ENCODE data around the gene ARR3. TPM values are rescaled to one million over a fixed set of nuclear protein-coding genes. Genes with fewer than 3 reads are reported as not detected.
A peak's percentile ranks its signal among the peaks of the same experiment; 100 is the strongest.
"Not testable (repeated sequence)": the region's sequence is repeated elsewhere in the genome, so short reads cannot be mapped to it uniquely, and the experiment has no call there.

Gene ARR3
- total RNA-seq, 4 donors from 2014 or later = not detected

DNA sequence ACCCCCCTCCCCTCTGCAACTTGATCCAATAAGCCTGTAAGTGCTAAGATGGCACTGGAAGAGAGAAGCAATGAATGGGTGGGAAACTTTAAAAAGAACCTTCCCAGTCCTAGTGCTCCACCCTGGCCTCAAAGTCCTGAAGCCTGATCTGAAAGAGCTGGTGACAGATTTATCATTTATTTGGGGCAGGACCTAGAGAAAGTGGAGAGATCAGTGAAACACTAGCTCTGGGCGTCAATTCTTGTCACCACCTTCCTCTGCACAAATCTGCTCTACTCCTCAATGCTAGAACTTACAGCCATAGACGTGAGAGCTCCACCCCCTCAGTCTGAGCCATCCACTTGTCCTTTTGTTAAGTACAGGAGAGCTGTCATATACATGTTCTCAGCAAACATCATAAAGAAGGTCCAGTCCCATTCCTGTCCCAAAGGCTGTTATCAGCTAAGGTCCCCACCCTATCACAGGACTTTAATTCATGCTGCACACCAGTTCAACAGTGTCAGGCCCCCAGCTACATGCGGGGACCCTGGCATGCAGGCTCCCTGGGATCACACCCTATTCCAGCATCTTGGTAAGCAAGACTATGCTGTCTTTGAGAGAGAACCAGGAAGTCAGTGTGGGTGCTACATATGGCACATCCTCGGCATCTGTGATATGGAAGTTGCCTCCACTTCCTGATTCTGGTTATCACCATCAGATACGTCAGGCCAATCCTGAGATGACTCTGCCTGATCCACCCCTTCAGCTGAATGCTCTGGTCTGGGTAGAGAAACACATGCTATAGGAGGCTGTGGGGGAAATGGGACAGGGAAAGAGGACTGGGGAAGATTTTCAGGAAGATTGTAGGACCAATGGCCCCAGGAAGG is 10.5 kb upstream of the ARR3 start:
- H3K27ac ChIP-seq = no peak overlapping the region
- WGBS = 61% methylated on average over 4 of the region's 5 CpGs
- no peaks in the 10 kb centered on the region for H3K27me3 ChIP-seq
- no peak for TF ChIP-seq POLR2A (IDR thresholded peaks at IDR 0.05)
- TF ChIP-seq, protein P1, sequence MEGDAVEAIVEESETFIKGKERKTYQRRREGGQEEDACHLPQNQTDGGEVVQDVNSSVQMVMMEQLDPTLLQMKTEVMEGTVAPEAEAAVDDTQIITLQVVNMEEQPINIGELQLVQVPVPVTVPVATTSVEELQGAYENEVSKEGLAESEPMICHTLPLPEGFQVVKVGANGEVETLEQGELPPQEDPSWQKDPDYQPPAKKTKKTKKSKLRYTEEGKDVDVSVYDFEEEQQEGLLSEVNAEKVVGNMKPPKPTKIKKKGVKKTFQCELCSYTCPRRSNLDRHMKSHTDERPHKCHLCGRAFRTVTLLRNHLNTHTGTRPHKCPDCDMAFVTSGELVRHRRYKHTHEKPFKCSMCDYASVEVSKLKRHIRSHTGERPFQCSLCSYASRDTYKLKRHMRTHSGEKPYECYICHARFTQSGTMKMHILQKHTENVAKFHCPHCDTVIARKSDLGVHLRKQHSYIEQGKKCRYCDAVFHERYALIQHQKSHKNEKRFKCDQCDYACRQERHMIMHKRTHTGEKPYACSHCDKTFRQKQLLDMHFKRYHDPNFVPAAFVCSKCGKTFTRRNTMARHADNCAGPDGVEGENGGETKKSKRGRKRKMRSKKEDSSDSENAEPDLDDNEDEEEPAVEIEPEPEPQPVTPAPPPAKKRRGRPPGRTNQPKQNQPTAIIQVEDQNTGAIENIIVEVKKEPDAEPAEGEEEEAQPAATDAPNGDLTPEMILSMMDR (IDR thresholded peaks at IDR 0.05) = no peak
- H3K36me3 ChIP-seq = no peaks in the 10 kb centered on the region
- no peaks in the 10 kb centered on the region for H3K9me3 ChIP-seq
- H3K4me1 ChIP-seq = peaks cover 2% of the 10 kb centered on the region
- DNase-seq (ENCODE audit: low spot score in 2 of 2) = no peak
- no peak overlapping the region for H3K4me3 ChIP-seq

DNA sequence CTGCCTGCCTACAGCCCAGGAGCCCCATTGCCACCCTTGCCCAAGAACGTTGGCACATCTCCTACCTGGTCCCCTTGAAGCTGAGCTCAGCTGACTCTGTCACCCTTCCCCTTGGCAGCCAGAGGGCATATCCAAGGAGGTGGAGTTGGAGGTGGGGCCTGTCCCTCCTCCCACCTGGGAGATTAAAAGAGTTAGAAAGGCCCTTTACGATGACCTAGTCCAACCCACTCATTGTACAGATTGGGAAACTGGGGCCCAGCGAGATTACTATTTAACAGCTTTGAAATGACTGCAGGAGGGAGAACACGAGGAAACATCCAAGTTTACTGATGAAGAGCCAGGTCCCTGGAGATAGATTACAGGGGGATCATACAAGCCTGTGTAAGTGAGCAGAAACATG is 8.0 kb upstream of the ARR3 start, which contains the start of gene P2RY4:
P2RY4 (minus strand) TSS at position 101 of the 400 bp plus-strand sequence. CDS start 580 bp downstream, outside the sequence.
- Histone ChIP-seq H3K4me1 (peaks cover 3% of the 10 kb centered on the region), H3K9me3 (no peaks in the 10 kb centered on the region), H3K27ac (no peak within 1 kb of the TSS), H3K36me3 (no peaks in the 10 kb centered on the region), H3K27me3 (no peaks in the 10 kb centered on the region), H3K4me3 (no peak within 1 kb of the TSS)
- 67% methylated on average over 4 of the region's 4 CpGs for WGBS
- TF ChIP-seq POLR2A (IDR thresholded peaks at IDR 0.05) (no peak), POLR2AphosphoS5 (IDR thresholded peaks at IDR 0.05) (no peak), EP300 (IDR thresholded peaks at IDR 0.05) (no peak)
- TF ChIP-seq, protein P1 (IDR thresholded peaks at IDR 0.05) = no peak
- DNase-seq (ENCODE audit: low spot score in 2 of 2) = no peak

DNA sequence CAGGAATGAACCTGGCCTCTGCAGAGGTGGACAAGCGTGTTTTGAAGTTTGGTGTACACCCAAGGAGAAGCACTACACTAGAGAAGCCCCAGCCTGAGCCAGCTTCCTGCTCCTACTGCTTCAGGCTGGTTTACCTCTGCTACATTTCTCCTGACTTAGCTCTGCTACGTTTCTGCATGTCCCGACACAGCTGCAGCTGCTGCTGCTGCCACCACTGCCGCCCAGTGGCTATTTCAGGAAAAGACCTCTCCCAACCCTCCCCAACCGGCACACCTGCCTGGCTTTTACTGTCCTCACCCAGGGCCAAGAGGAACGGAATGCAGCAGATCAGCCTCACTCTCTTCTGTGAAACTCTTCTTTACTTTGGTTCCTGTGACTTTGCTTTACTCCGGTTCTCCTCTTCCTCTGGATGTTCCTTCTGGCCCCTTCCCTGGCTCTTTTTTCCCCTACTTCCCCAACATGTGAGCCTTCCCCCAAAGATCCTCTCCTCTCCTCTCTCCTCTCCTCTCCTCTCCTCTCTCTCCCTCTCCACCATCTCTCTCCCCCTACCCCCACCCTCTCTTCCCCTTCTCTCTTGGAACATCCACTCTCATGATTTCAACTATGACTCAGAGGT is 5.1 kb upstream of the ARR3 start:
- H3K4me1 ChIP-seq = peaks cover 3% of the 10 kb centered on the region
- 12% methylated on average over 7 of the region's 7 CpGs for WGBS
- H3K9me3 ChIP-seq = no peaks in the 10 kb centered on the region
- no peak for TF ChIP-seq EP300 (IDR thresholded peaks at IDR 0.05)
- no peak for TF ChIP-seq POLR2AphosphoS5 (IDR thresholded peaks at IDR 0.05)
- TF ChIP-seq, protein P1 (IDR thresholded peaks at IDR 0.05) = peak in 1 of 2 donors; percentile 43
- no peak for TF ChIP-seq POLR2A (IDR thresholded peaks at IDR 0.05)
- H3K27me3 ChIP-seq = no peaks in the 10 kb centered on the region
- H3K4me3 ChIP-seq = no peak overlapping the region
- H3K27ac ChIP-seq = no peak overlapping the region
- no peaks in the 10 kb centered on the region for H3K36me3 ChIP-seq
- DNase-seq (ENCODE audit: low spot score in 2 of 2) = no peak

DNA sequence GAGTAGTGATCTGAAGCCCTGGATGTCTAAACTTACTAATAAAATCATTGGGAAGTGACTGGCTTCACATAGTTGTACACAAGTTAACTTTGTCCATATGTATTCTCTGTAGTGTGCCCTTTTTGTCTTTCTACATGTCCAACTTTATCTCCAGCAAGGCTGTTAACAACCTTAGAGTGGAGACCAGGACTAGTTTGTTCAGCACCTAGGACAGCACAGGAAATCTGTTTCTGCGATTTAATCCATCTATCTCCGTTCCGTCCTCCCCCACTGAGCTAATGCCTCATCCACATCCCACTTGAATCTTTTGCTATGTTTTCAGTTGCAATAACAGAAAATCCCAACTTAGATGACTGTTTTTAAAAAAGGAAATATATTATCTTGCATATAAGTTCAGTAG is 3.4 kb upstream of the ARR3 start:
- Histone ChIP-seq H3K4me3 (no peak overlapping the region), H3K27ac (no peak overlapping the region), H3K27me3 (no peaks in the 10 kb centered on the region), H3K4me1 (peaks cover 3% of the 10 kb centered on the region), H3K9me3 (no peaks in the 10 kb centered on the region), H3K36me3 (no peaks in the 10 kb centered on the region)
- WGBS = 65% methylated on average over 3 of the region's 3 CpGs
- no peak for DNase-seq (ENCODE audit: low spot score in 2 of 2)
- TF ChIP-seq, protein P1 (IDR thresholded peaks at IDR 0.05) = no peak
- TF ChIP-seq EP300 (IDR thresholded peaks at IDR 0.05) (no peak), POLR2AphosphoS5 (IDR thresholded peaks at IDR 0.05) (no peak), POLR2A (IDR thresholded peaks at IDR 0.05) (no peak)

DNA sequence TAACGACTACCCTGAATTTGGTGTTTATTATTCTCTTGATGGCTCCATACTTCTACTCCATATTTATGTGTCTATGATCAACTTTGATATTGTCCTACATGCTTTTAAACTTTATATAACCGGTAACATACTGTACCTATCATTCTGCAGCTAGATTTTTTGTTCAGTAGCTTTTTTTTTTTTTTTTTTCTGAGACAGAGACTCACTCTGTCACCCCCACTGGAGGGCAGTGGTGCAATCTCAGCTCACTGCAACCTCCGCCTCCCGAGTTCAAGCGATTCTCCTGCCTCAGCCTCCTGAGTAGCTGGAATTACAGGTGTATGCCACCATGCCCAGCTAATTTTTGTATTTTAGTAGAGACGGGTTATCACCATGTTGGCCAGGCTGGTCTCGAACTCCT is 5.9 kb downstream of the ARR3 start:
- not testable (repeated sequence) for H3K4me1 ChIP-seq; H3K27ac ChIP-seq; H3K36me3 ChIP-seq; H3K9me3 ChIP-seq; DNase-seq (ENCODE audit: low spot score in 2 of 2); H3K4me3 ChIP-seq; H3K27me3 ChIP-seq
- WGBS = 82% methylated on average over 7 of the region's 7 CpGs
